WERI-Rb-1 (cell line): ENCODE measurements around the gene EXOSC1.

Experiments
- DNase-seq: peaks from one replicate; pipeline ENCODE4 v3.0.0-alpha.2; 2020
- H3K27ac ChIP-seq: fragments of 250-450 bp; sonication (Bioruptor Pico); 2 replicates; pipeline ENCODE4 v1.5.1; 2020; ENCODE audit warnings: mild to moderate bottlenecking, moderate library complexity
- H3K27me3 ChIP-seq: fragments of 250-450 bp; sonication (Bioruptor Pico); 2 replicates; pipeline ENCODE4 v1.5.1; 2021; ENCODE audit warnings: mild to moderate bottlenecking, low read depth, moderate library complexity; ENCODE audit not compliant: insufficient read depth, severe bottlenecking
- H3K36me3 ChIP-seq: fragments of 250-450 bp; sonication (Bioruptor Pico); 2 replicates; pipeline ENCODE4 v1.5.1; 2020; ENCODE audit warnings: mild to moderate bottlenecking, moderate library complexity
- H3K4me3 ChIP-seq: 2 replicates; pipeline ENCODE4 v1.5.1; 2011; ENCODE audit warnings: low read depth, mild to moderate bottlenecking, control low read depth, low read length
- H3K9me3 ChIP-seq: fragments of 250-450 bp; sonication (Bioruptor Pico); 2 replicates; pipeline ENCODE4 v1.5.1; 2021; ENCODE audit warnings: mild to moderate bottlenecking, moderate library complexity; ENCODE audit not compliant: severe bottlenecking
- CTCF ChIP-seq: IDR thresholded peaks from 2 replicates; pipeline ENCODE4 v1.5.1; 2011; ENCODE audit warnings: low read depth, mild to moderate bottlenecking, control low read depth, inconsistent platforms, low read length

The EXOSC1 gene

GRCh38 chr10:97406064-97406463, 39.7 kb downstream of the EXOSC1 start:
- H3K4me3 ChIP-seq = no peak overlapping the region
- no peak overlapping the region for H3K27ac ChIP-seq
- no peaks in the 10 kb centered on the region for H3K36me3 ChIP-seq
- H3K9me3 ChIP-seq = no peaks in the 10 kb centered on the region
- H3K27me3 ChIP-seq = no peaks in the 10 kb centered on the region
- no peak for DNase-seq
- no peak for TF ChIP-seq CTCF

- Histone ChIP-seq H3K4me3 (no peak overlapping the region), H3K27ac (no peak overlapping the region), H3K27me3 (no peaks in the 10 kb centered on the region), H3K9me3 (no peaks in the 10 kb centered on the region), H3K36me3 (0 out of 2 replicates have a peak, but pooled peaks cover 2% of the 10 kb centered on the region)
- TF ChIP-seq CTCF = no peak
- no peak for DNase-seq
Observed at GRCh38 chr10:97404044-97404443, 41.8 kb downstream of the EXOSC1 start.

GRCh38 chr10:97401455-97401919, 44.3 kb downstream of the EXOSC1 start:
- Histone ChIP-seq H3K36me3 (peaks cover 19% of the 10 kb centered on the region), H3K9me3 (no peaks in the 10 kb centered on the region), H3K27me3 (no peaks in the 10 kb centered on the region), H3K4me3 (peak overlapping the region; percentile 59), H3K27ac (peak overlapping the region; percentile 28)
- TF ChIP-seq CTCF = no peak
- DNase-seq = no peak

- Histone ChIP-seq H3K27me3 (no peaks in the 10 kb centered on the region), H3K27ac (peak within 1 kb of the TSS; percentile 28), H3K9me3 (no peaks in the 10 kb centered on the region), H3K4me3 (peak within 1 kb of the TSS; percentile 59), H3K36me3 (peaks cover 25% of the 10 kb centered on the region)
- peak; percentile 90 for DNase-seq
- no peak for TF ChIP-seq CTCF
Observed at GRCh38 chr10:97400665-97401454, 44.9 kb downstream of the EXOSC1 start, which contains the start of gene RRP12. RRP12 (minus strand) TSS chr10:97401340; CDS start chr10:97401231, 109 bp downstream.

- TF ChIP-seq CTCF = no peak
- Histone ChIP-seq H3K27ac (peak overlapping the region; percentile 28), H3K36me3 (peaks cover 27% of the 10 kb centered on the region), H3K4me3 (peak overlapping the region; percentile 59), H3K27me3 (no peaks in the 10 kb centered on the region), H3K9me3 (no peaks in the 10 kb centered on the region)
- no peak for DNase-seq
Observed at GRCh38 chr10:97399843-97400545, 45.8 kb downstream of the EXOSC1 start.
